Measurements from ENCODE around the gene PHF5A. TPM values are rescaled to one million over a fixed set of nuclear protein-coding genes. Genes with fewer than 3 reads are reported as not detected.

PHF5A gene
- polyA plus RNA-seq, 2 of the 4 experiments (the other 2 are of a cell fraction) = 80.1 to 82.6 TPM

DNA sequence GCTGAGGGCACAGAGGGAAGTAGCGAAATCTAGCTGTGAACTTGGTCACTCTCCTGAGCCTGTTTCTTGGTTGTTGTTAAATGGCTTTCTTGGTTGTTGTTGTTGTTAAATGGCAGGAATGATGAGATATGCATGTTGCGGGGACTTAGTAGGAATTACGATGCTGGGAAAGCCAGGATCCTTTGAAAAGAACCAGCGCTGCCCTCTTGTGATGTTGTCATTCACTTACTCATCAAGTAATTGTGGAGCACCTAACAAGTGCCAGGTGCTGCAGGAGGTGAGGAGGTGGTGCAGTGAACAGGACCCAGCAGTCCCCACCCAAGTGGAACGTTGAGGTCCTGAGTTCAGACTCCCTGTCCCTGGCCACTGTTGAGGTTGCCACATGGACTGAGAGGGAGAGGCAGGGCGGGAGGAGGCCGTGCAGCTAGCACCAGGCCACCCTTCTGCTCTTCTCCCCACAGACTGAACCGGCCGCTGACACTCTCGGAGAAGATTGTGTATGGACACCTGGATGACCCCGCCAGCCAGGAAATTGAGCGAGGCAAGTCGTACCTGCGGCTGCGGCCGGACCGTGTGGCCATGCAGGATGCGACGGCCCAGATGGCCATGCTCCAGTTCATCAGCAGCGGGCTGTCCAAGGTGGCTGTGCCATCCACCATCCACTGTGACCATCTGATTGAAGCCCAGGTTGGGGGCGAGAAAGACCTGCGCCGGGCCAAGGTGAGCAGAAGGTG, 39.0 kb upstream of the PHF5A start:
- Histone ChIP-seq H3K4me2 (no peak overlapping the region), H3K4me3 (no peak overlapping the region), H3K27ac (no peak overlapping the region), H3K9me3 (no peaks in the 10 kb centered on the region), H3K4me1 (peaks cover 6% of the 10 kb centered on the region)
- WGBS (ENCODE audit: missing lambda C conversion rate) = 92% methylated on average over 12 of the region's 23 CpGs
- FAIRE-seq = no peak
- TF ChIP-seq SMC3 (IDR thresholded peaks at IDR 0.05) (no peak), MAZ (IDR thresholded peaks at IDR 0.05; ENCODE audit: borderline replicate concordance, low read depth, low read length) (no peak), CHD4 (IDR thresholded peaks at IDR 0.05; ENCODE audit: borderline replicate concordance) (no peak), RCOR1 (IDR thresholded peaks at IDR 0.05; ENCODE audit: low read depth, low read length) (no peak), FOXS1 (CRISPR knock-in tag; IDR thresholded peaks at IDR 0.05) (no peak), CHD2 (IDR thresholded peaks at IDR 0.05; ENCODE audit: low read length, partially characterized antibody) (no peak)
- no peak for DNase-seq (ENCODE audit: low read depth in 1 of 2, low spot score in 1 of 2)
- ChIA-PET POLR2A (no interaction called here), CTCF (interaction anchor here (1.2 to 4.0 kb wide), 2 partner anchors 10 to 104 kb away, joined by 4 to 31 read pairs; no protein-coding TSS in a partner anchor)
- ATAC-seq = no peak

DNA sequence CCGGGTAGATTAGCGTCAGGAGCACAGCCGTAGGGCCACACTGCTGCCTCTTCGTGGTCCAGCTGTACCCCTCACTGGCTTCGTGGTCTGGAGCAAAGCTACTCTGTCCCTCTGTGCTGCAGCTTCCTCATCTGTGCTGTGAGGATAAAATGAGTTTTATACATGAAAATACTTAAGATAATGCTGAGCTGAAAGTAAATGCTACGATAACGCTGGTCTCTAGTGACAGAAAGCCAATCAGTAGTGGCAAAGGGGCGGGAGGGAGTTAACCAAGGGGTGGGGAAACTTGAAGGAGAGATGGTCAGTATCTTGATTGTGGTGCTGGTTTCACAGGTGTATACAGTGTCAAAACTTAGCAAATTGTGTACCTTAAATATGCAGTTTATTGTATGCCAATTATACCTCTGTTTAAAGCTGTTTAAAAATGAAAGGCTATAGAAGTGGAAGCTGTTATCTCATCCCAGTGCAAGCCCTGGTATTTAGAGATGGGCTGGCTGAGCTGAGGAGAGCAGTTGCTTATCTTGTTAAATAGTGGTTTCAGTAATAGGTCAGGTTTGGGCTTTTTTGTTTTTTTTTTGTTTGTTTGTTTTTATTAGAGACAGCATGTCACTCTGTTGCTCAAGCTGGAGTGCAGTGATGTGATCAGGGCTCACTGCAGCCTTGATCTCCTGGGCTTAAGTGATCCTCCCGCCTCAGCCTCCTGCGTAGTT, 37.2 kb upstream of the PHF5A start:
- Histone ChIP-seq H3K27ac (no peak overlapping the region), H3K4me1 (no peaks in the 10 kb centered on the region), H3K4me2 (no peak overlapping the region), H3K9me3 (no peaks in the 10 kb centered on the region), H3K4me3 (no peak overlapping the region)
- no peak for FAIRE-seq
- no peak for DNase-seq (ENCODE audit: low read depth in 1 of 2, low spot score in 1 of 2)
- TF ChIP-seq BHLHE40 (IDR thresholded peaks at IDR 0.05; ENCODE audit: low read depth, low read length) = no peak
- ChIA-PET CTCF (interaction anchor here (0.9 to 4.0 kb wide), 3 partner anchors 12 to 102 kb away, joined by 3 to 31 read pairs (median 5); partner anchors contain the start of gene POLR3H), POLR2A (no interaction called here)
- no peak for ATAC-seq
- 94% methylated on average over 10 of the region's 10 CpGs for WGBS (ENCODE audit: missing lambda C conversion rate)

DNA sequence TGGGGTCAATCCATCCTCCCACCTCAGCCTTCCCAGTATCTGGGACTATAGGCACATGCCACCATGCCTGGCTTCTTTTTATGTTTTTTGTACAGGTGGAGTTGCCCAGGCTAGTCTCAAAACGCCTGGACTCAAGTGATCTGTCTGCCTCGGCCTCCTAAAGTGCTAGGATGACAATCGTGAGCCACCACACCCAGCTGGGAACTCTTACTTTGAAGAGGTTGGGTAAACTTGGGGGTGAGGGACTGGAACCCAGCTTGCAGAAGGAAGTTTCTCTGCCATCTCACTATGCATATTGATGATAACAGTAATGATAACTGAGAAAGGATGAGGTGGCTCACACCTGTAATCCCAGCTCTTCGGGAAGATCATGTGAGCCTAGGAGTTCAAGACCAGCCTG, 36.3 kb upstream of the PHF5A start:
- CTCF ChIA-PET = interaction anchor here (0.9 to 4.0 kb wide), 3 partner anchors 13 to 102 kb away, joined by 4 to 31 read pairs (median 5); no protein-coding TSS in a partner anchor
- DNase-seq (ENCODE audit: low read depth in 1 of 2, low spot score in 1 of 2) (no peak), FAIRE-seq (no peak), ATAC-seq (no peak)
- H3K4me2 ChIP-seq = no peak overlapping the region
- no peak overlapping the region for H3K4me3 ChIP-seq
- 70% methylated on average over 4 of the region's 4 CpGs for WGBS (ENCODE audit: missing lambda C conversion rate)
- H3K27ac ChIP-seq = no peak overlapping the region
- H3K4me1 ChIP-seq = no peaks in the 10 kb centered on the region
- no peak for TF ChIP-seq EHMT2 (IDR thresholded peaks at IDR 0.05; ENCODE audit: low read depth)
- no peak for TF ChIP-seq RNF2 (IDR thresholded peaks at IDR 0.05; ENCODE audit: borderline replicate concordance, low read depth)
- TF ChIP-seq, protein P1, sequence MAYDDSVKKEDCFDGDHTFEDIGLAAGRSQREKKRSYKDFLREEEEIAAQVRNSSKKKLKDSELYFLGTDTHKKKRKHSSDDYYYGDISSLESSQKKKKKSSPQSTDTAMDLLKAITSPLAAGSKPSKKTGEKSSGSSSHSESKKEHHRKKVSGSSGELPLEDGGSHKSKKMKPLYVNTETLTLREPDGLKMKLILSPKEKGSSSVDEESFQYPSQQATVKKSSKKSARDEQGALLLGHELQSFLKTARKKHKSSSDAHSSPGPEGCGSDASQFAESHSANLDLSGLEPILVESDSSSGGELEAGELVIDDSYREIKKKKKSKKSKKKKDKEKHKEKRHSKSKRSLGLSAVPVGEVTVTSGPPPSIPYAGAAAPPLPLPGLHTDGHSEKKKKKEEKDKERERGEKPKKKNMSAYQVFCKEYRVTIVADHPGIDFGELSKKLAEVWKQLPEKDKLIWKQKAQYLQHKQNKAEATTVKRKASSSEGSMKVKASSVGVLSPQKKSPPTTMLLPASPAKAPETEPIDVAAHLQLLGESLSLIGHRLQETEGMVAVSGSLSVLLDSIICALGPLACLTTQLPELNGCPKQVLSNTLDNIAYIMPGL (CRISPR knock-in tag; IDR thresholded peaks at IDR 0.05; ENCODE audit: borderline replicate concordance) = no peak
- TF ChIP-seq, protein P2, sequence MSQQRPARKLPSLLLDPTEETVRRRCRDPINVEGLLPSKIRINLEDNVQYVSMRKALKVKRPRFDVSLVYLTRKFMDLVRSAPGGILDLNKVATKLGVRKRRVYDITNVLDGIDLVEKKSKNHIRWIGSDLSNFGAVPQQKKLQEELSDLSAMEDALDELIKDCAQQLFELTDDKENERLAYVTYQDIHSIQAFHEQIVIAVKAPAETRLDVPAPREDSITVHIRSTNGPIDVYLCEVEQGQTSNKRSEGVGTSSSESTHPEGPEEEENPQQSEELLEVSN (IDR thresholded peaks at IDR 0.05; ENCODE audit: borderline replicate concordance, low read depth) = no peak
- H3K9me3 ChIP-seq = no peaks in the 10 kb centered on the region
- POLR2A ChIA-PET = no interaction called here

DNA sequence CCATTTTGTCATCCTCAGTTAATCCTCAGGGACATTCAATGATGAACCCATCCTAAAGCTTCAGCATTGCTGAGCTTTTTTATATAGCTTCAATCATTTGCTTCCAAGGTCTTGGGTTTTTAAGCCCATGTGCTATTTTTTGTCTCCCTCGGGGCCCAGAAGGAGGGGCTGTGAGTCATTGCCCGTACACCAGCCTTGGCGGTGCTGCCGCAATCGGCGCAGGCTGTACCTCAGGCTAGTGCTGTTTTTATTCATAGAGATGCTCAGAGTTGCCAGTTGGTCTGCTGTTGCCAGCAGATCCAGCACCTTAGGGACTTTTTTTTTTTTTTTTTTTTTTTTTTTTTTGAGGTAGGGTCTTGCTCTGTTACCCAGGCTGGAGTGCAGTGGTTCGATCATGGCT, 35.9 kb upstream of the PHF5A start:
- Histone ChIP-seq H3K27ac (no peak overlapping the region), H3K4me1 (no peaks in the 10 kb centered on the region), H3K9me3 (no peaks in the 10 kb centered on the region), H3K4me2 (no peak overlapping the region), H3K4me3 (no peak overlapping the region)
- POLR2A ChIA-PET = no interaction called here
- DNase-seq (ENCODE audit: low read depth in 1 of 2, low spot score in 1 of 2) (no peak), FAIRE-seq (no peak), ATAC-seq (no peak)
- CTCF ChIA-PET = interaction anchor here (1.1 to 4.0 kb wide), 2 partner anchors 13 to 101 kb away, joined by 4 to 31 read pairs; no protein-coding TSS in a partner anchor
- 82% methylated on average over 7 of the region's 7 CpGs for WGBS (ENCODE audit: missing lambda C conversion rate)
- TF ChIP-seq, protein P3, sequence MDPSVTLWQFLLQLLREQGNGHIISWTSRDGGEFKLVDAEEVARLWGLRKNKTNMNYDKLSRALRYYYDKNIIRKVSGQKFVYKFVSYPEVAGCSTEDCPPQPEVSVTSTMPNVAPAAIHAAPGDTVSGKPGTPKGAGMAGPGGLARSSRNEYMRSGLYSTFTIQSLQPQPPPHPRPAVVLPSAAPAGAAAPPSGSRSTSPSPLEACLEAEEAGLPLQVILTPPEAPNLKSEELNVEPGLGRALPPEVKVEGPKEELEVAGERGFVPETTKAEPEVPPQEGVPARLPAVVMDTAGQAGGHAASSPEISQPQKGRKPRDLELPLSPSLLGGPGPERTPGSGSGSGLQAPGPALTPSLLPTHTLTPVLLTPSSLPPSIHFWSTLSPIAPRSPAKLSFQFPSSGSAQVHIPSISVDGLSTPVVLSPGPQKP (IDR thresholded peaks at IDR 0.05; ENCODE audit: low read depth, low read length) = no peak
- TF ChIP-seq POLR2A (IDR thresholded peaks at IDR 0.05; ENCODE audit: low read length) (no peak), NFE2L2 (conservative IDR thresholded peaks at IDR 0.05; ENCODE audit: low read length) (no peak), ZSCAN20 (CRISPR knock-in tag; IDR thresholded peaks at IDR 0.05) (no peak), RCOR1 (IDR thresholded peaks at IDR 0.05; ENCODE audit: low read depth, low read length) (no peak), NR3C1 (IDR thresholded peaks at IDR 0.05) (no peak), RNF2 (IDR thresholded peaks at IDR 0.05; ENCODE audit: borderline replicate concordance, low read depth) (no peak), CBX8 (IDR thresholded peaks at IDR 0.05) (no peak), JUN (IDR thresholded peaks at IDR 0.05) (no peak), EHF (CRISPR knock-in tag; IDR thresholded peaks at IDR 0.05) (no peak), CBX2 (IDR thresholded peaks at IDR 0.05; ENCODE audit: borderline replicate concordance, low read depth) (no peak)
- TF ChIP-seq, protein P4, sequence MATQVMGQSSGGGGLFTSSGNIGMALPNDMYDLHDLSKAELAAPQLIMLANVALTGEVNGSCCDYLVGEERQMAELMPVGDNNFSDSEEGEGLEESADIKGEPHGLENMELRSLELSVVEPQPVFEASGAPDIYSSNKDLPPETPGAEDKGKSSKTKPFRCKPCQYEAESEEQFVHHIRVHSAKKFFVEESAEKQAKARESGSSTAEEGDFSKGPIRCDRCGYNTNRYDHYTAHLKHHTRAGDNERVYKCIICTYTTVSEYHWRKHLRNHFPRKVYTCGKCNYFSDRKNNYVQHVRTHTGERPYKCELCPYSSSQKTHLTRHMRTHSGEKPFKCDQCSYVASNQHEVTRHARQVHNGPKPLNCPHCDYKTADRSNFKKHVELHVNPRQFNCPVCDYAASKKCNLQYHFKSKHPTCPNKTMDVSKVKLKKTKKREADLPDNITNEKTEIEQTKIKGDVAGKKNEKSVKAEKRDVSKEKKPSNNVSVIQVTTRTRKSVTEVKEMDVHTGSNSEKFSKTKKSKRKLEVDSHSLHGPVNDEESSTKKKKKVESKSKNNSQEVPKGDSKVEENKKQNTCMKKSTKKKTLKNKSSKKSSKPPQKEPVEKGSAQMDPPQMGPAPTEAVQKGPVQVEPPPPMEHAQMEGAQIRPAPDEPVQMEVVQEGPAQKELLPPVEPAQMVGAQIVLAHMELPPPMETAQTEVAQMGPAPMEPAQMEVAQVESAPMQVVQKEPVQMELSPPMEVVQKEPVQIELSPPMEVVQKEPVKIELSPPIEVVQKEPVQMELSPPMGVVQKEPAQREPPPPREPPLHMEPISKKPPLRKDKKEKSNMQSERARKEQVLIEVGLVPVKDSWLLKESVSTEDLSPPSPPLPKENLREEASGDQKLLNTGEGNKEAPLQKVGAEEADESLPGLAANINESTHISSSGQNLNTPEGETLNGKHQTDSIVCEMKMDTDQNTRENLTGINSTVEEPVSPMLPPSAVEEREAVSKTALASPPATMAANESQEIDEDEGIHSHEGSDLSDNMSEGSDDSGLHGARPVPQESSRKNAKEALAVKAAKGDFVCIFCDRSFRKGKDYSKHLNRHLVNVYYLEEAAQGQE (IDR thresholded peaks at IDR 0.05) = no peak

Measured in A549 (cell line).